Lung microvascular endothelial cell (primary cell): ENCODE data around the gene JHY. TPM values are rescaled to one million over a fixed set of nuclear protein-coding genes. Genes with fewer than 3 reads are reported as not detected.

Source experiments
- total RNA-seq: library from RNA; depleted of rRNA; stranded (reverse); fragments of >200 nt; gene quantifications from 2 replicates; pipeline ENCODE4 v1.2.1, GENCODE V29; 2014

JHY gene
- total RNA-seq, 1 donor from 2014 or later: 0.20 TPM

Other genes with a start within 250 kb of the JHY start
- 3.4 and 7.8 TPM in 2 replicates for gene UBASH3B, start 227.0 kb upstream of the JHY start, total RNA-seq
- gene CRTAM, start 44.3 kb upstream of the JHY start, total RNA-seq: not detected in 2 replicates
- gene BSX, start 99.1 kb downstream of the JHY start, total RNA-seq: not detected in 2 replicates
- gene HSPA8, start 179.4 kb downstream of the JHY start, total RNA-seq: 1,264 and 1,937 TPM in 2 replicates